H1 (cell line): Measurements from ENCODE around the gene ZBTB33.

ENCODE experiments used
- ATF3 ChIP-seq: IDR thresholded peaks from 2 replicates; pipeline ENCODE4 v1.6.1; 2011; ENCODE audit warnings: low read depth, mild to moderate bottlenecking, low read length; ENCODE audit not compliant: insufficient read depth
- CTCF ChIP-seq, 3 experiments: IDR thresholded peaks; 1 replicate in 2 of 3; 2 replicates in 1 of 3; pipeline versions ENCODE4 v1.5.1 to v1.6.1; 2011; ENCODE audit warnings: low read length in 3 of 3, mild to moderate bottlenecking in 3 of 3, inconsistent platforms in 2 of 3, low read depth in 1 of 3, moderate library complexity in 1 of 3; ENCODE audit not compliant: insufficient read depth in 1 of 3; ENCODE audit errors: control extremely low read depth in 1 of 3
- JUND ChIP-seq: IDR thresholded peaks from 2 replicates; pipeline ENCODE4 v1.6.1; 2011; ENCODE audit warnings: mild to moderate bottlenecking, improper control_type of control experiment, low read length
- PHF8 ChIP-seq: fragments of 200-600 bp; sonication (generic); conservative IDR thresholded peaks from 2 replicates; pipeline ENCODE4 v1.7.1; 2012; ENCODE audit warnings: low read depth, mild to moderate bottlenecking, inconsistent platforms, low read length, moderate library complexity
- POLR2AphosphoS5 ChIP-seq: IDR thresholded peaks from 2 replicates; pipeline ENCODE4 v1.6.1; 2011; ENCODE audit warnings: low read depth, low read length
- RAD21 ChIP-seq, 2 experiments: IDR thresholded peaks in 1 of 2; conservative IDR thresholded peaks in 1 of 2; 2 replicates each; pipeline ENCODE4 v1.6.1; 2011; ENCODE audit warnings: low read depth in 2 of 2, low read length in 2 of 2, improper control_type of control experiment in 1 of 2, inconsistent platforms in 1 of 2, mild to moderate bottlenecking in 1 of 2, moderate library complexity in 1 of 2
- SP2 ChIP-seq: IDR thresholded peaks from 2 replicates; pipeline ENCODE4 v1.6.1; 2012; ENCODE audit warnings: mild to moderate bottlenecking, low read length, inconsistent platforms
- SRF ChIP-seq: IDR thresholded peaks from 2 replicates; pipeline ENCODE4 v1.6.1; 2011; ENCODE audit warnings: mild to moderate bottlenecking, low read depth, low read length, moderate library complexity

- no peak for TF ChIP-seq SRF
- TF ChIP-seq ATF3: no peak
- TF ChIP-seq POLR2AphosphoS5: peak; percentile 56
- TF ChIP-seq JUND: no peak
- TF ChIP-seq CTCF (IDR thresholded peaks at IDR 0.05; ENCODE audit: control extremely low read depth in 1 of 3, insufficient read depth in 1 of 3, low read depth in 1 of 3, low read length in 3 of 3): no peak
- no peak for TF ChIP-seq RAD21 (IDR thresholded peaks at IDR 0.05 in 1 of 2, conservative IDR thresholded peaks at IDR 0.05 in 1 of 2; ENCODE audit: low read depth in 2 of 2, low read length in 2 of 2)
- TF ChIP-seq SP2: no peak
- no peak; the same call in 1 of the 2 replicates for TF ChIP-seq PHF8
Measured at GRCh38 chrX:120244735-120245498, 5.7 kb upstream of the ZBTB33 start.
